Smooth muscle cell (in vitro differentiated cells): ENCODE measurements around the gene TRMU. TPM values are rescaled to one million over a fixed set of nuclear protein-coding genes. Genes with fewer than 3 reads are reported as not detected.

Experiments
- DNase-seq: peaks from one replicate; lab custom pipeline; 2025; ENCODE audit not compliant: unreplicated experiment; lab: John Stamatoyannopoulos, UW
- H2AFZ ChIP-seq: fragments of 200-600 bp; sonication (generic); 2 replicates; pipeline ENCODE4 v1.6.0; 2016; ENCODE audit warnings: antibody characterized with exemption, low read depth, mild to moderate bottlenecking
- H3F3A ChIP-seq: fragments of 200-600 bp; sonication (generic); 2 replicates; pipeline ENCODE4 v1.6.0; 2017; ENCODE audit warnings: antibody characterized with exemption, low read depth
- H3K27ac ChIP-seq: fragments of 200-600 bp; sonication (generic); 2 replicates; pipeline ENCODE4 v1.5.1; 2016; ENCODE audit warnings: low read depth, mild to moderate bottlenecking
- H3K27me3 ChIP-seq: fragments of 200-600 bp; sonication (generic); 2 replicates; pipeline ENCODE4 v1.6.1; 2016; ENCODE audit warnings: low read depth, mild to moderate bottlenecking
- H3K36me3 ChIP-seq: fragments of 200-600 bp; sonication (generic); 2 replicates; pipeline ENCODE4 v1.5.1; 2016; ENCODE audit warnings: low read depth
- H3K4me1 ChIP-seq: fragments of 200-600 bp; sonication (generic); 2 replicates; pipeline ENCODE4 v1.5.1; 2016; ENCODE audit warnings: low read depth
- H3K4me2 ChIP-seq: fragments of 200-600 bp; sonication (generic); 2 replicates; pipeline ENCODE4 v1.6.0; 2016; ENCODE audit warnings: mild to moderate bottlenecking
- H3K4me3 ChIP-seq: fragments of 200-600 bp; sonication (generic); 2 replicates; pipeline ENCODE4 v1.5.1; 2016; ENCODE audit warnings: mild to moderate bottlenecking
- H3K79me2 ChIP-seq: fragments of 200-600 bp; sonication (generic); 2 replicates; pipeline ENCODE4 v1.6.0; 2016; ENCODE audit warnings: low read depth, mild to moderate bottlenecking
- H3K9ac ChIP-seq: fragments of 200-600 bp; sonication (generic); 2 replicates; pipeline ENCODE4 v1.6.0; 2016; ENCODE audit warnings: low read depth
- H3K9me3 ChIP-seq: fragments of 200-600 bp; sonication (generic); replicated peaks from 2 replicates; pipeline ENCODE4 v1.5.1; 2016; ENCODE audit warnings: low read depth
- H4K20me1 ChIP-seq: fragments of 200-600 bp; sonication (generic); 2 replicates; pipeline ENCODE4 v1.6.0; 2016; ENCODE audit warnings: low read depth
- CTCF ChIP-seq: fragments of 200-600 bp; sonication (generic); IDR thresholded peaks from 2 replicates; pipeline ENCODE4 v1.5.1; 2017; ENCODE audit warnings: borderline replicate concordance, mild to moderate bottlenecking, antibody characterized with exemption; ENCODE audit not compliant: insufficient read depth, poor library complexity, severe bottlenecking
- WGBS: methylation state at CpG from one replicate; pipeline ENCODE4 v1.1.7; 2016; ENCODE audit warnings: low lambda C conversion rate; 5-methylcytosine and 5-hydroxymethylcytosine counted together
- polyA plus RNA-seq: library from polyadenylated mRNA; unstranded; fragments of >200 nt; fragmentation: Nextera tagmentation; extraction: Ambion mirVana; gene quantifications from 2 replicates; pipeline ENCODE4 v1.2.1, GENCODE V29; 2016
- total RNA-seq: library from RNA; depleted of rRNA; stranded (reverse); fragments of >200 nt; gene quantifications from 2 replicates; pipeline ENCODE4 v1.2.3, GENCODE V29; 2014

The TRMU gene
- total and polyA plus RNA-seq, 2 experiments from 2014 or later, result 15.8 to 20.5 TPM

- Histone ChIP-seq H3K36me3 (no peaks in the 10 kb centered on the region), H3K27me3 (no peaks in the 10 kb centered on the region), H3K79me2 (no peaks in the 10 kb centered on the region), H3F3A (no peaks in the 10 kb centered on the region), H4K20me1 (no peaks in the 10 kb centered on the region), H2AFZ (no peak overlapping the region), H3K4me2 (no peak overlapping the region), H3K9ac (no peak overlapping the region), H3K4me3 (no peak overlapping the region), H3K9me3 (no peaks in the 10 kb centered on the region), H3K27ac (no peak overlapping the region), H3K4me1 (no peaks in the 10 kb centered on the region)
- WGBS, result 92% methylated on average over 23 of the region's 24 CpGs
- no peak for DNase-seq
- no peak for TF ChIP-seq CTCF
Observed at GRCh38 chr22:46287873-46288751, 47.4 kb upstream of the TRMU start.

- Histone ChIP-seq H3K4me3 (no peak overlapping the region), H3K27ac (no peak overlapping the region), H3K4me2 (no peak overlapping the region), H2AFZ (no peak overlapping the region), H3K4me1 (no peaks in the 10 kb centered on the region), H3K9ac (no peak overlapping the region), H3F3A (no peaks in the 10 kb centered on the region), H3K27me3 (no peaks in the 10 kb centered on the region), H3K9me3 (no peaks in the 10 kb centered on the region), H3K36me3 (no peaks in the 10 kb centered on the region), H4K20me1 (no peaks in the 10 kb centered on the region), H3K79me2 (no peaks in the 10 kb centered on the region)
- no peak for DNase-seq
- 94% methylated on average over 7 of the region's 7 CpGs for WGBS
- TF ChIP-seq CTCF, result no peak
Observed at GRCh38 chr22:46288846-46289243, 46.7 kb upstream of the TRMU start.

- no peak overlapping the region for H3K4me2 ChIP-seq
- no peaks in the 10 kb centered on the region for H3F3A ChIP-seq
- H3K79me2 ChIP-seq, result no peaks in the 10 kb centered on the region
- H4K20me1 ChIP-seq, result no peaks in the 10 kb centered on the region
- 96% methylated on average over 33 of the region's 33 CpGs for WGBS
- H3K36me3 ChIP-seq, result no peaks in the 10 kb centered on the region
- DNase-seq, result no peak
- H3K4me3 ChIP-seq, result no peak overlapping the region
- no peak overlapping the region for H2AFZ ChIP-seq
- no peak for TF ChIP-seq CTCF
- no peak overlapping the region for H3K9ac ChIP-seq
- no peaks in the 10 kb centered on the region for H3K9me3 ChIP-seq
- no peaks in the 10 kb centered on the region for H3K4me1 ChIP-seq
- H3K27ac ChIP-seq, result no peak overlapping the region
- no peaks in the 10 kb centered on the region for H3K27me3 ChIP-seq
Observed at GRCh38 chr22:46289244-46289891, 46.1 kb upstream of the TRMU start.
